Hepatocyte (in vitro differentiated cells): ENCODE data around the gene CORO2A.

Experiments
- CTCF ChIP-seq: fragments of 200-600 bp; sonication (generic); IDR thresholded peaks from 2 replicates; pipeline ENCODE4 v1.5.1; 2016; ENCODE audit warnings: antibody characterized with exemption, mild to moderate bottlenecking; ENCODE audit not compliant: poor library complexity
- EZH2 ChIP-seq: fragments of 200-600 bp; sonication (generic); IDR thresholded peaks from 2 replicates; pipeline ENCODE4 v1.6.1; 2016; ENCODE audit warnings: antibody characterized with exemption, mild to moderate bottlenecking, borderline replicate concordance
- EZH2phosphoT487 ChIP-seq: fragments of 200-600 bp; sonication (generic); IDR thresholded peaks from one replicate; pipeline ENCODE4 v1.6.1; 2018; ENCODE audit warnings: antibody characterized with exemption, mild to moderate bottlenecking, low read depth, moderate library complexity; ENCODE audit not compliant: unreplicated experiment, severe bottlenecking

DNA sequence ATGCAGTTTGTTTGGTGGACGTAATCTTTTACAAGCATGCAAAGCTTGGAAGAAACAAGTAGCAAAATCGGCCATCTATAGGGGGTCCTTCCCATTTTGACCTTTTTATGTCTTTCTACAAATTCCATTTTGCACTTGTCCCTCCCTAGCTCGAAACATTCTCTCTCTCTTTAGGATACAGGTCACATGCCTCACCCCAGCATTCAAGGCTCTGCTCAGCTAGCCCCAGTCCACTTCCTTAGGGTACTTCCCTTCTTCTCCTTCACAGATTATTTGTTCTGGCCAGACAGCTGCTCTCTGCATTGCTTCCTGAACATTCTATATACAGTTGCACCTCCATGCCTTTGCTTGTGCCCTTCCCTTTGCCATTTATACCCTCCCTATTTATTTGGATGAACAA is 41.7 kb downstream of the CORO2A start:
- TF ChIP-seq CTCF (no peak), EZH2 (no peak), EZH2phosphoT487 (no peak)
